GM21717 (cell line): ENCODE results near the gene ELOVL5.
A peak's percentile ranks its signal among the peaks of the same experiment; 100 is the strongest.
"Not testable (repeated sequence)": the region's sequence is repeated elsewhere in the genome, so short reads cannot be mapped to it uniquely, and the experiment has no call there.

Experiments
- ATAC-seq: cut with Tn5 transposase; IDR thresholded peaks from one replicate; pipeline ENCODE4 v1.9.1; 2021; ENCODE audit warnings: mild to moderate bottlenecking, moderate library complexity; ENCODE audit not compliant: unreplicated experiment

ELOVL5 gene

GRCh38 chr6:53309059-53309900 lies 39.5 kb downstream of the ELOVL5 start:
- peak; percentile 67 for ATAC-seq

GRCh38 chr6:53306819-53307347 lies 41.9 kb downstream of the ELOVL5 start:
- peak; percentile 60 for ATAC-seq

- ATAC-seq: not testable (repeated sequence)
These were observed 42.5 kb downstream of the ELOVL5 start for GRCh38 chr6:53306217-53306616.

GRCh38 chr6:53305506-53306005 lies 43.2 kb downstream of the ELOVL5 start:
- not testable (repeated sequence) for ATAC-seq

- ATAC-seq: not testable (repeated sequence)
These were observed 43.8 kb downstream of the ELOVL5 start for GRCh38 chr6:53304953-53305352.

- no peak for ATAC-seq
These were observed 45.9 kb downstream of the ELOVL5 start for GRCh38 chr6:53302678-53303360.

- no peak for ATAC-seq
These were observed 46.8 kb downstream of the ELOVL5 start for GRCh38 chr6:53301801-53302537.

DNA sequence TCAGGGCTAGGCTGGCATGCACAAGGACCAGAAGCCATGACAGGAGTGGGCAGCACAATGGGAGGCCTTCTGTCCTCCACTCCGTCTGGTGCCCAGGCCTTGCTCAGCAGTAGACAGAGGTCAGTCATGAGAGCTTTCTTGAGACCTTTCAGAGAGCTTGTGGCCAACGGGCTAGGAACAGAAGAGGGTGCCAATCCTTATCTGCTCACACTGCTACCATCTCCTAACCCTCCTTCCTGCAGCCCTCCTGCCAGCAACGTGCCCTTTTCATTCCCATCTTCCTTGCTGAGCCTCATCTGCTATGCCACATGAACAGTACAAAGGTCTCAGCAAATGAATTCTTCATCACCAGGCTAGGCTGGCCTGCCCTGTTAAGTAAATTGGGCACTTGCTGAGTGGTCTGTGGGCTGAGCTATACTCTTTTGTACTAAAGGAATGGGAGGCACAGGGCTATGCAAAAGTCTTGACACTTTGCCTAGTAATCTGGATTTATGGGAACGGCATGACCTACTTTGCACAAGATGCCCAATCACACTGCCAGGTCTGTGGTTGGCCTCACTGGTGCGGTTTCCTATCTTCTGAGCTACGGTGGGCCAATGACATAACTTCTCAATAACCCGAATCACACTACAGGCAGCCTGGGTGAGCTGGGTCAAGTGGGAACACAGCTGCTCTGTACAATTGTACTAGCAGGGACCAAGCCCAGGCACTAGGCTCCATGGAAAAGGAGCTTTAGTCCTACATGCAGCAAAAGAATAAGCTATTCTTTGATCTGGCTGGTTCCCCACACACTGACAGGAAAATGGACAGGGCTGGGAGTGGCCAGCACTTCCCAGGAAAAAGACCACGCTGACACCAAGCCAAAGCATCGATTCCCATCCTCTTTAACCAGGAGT lies 47.8 kb downstream of the ELOVL5 start:
- no peak for ATAC-seq

GRCh38 chr6:53299331-53300005 lies 49.3 kb downstream of the ELOVL5 start:
- ATAC-seq: no peak

DNA sequence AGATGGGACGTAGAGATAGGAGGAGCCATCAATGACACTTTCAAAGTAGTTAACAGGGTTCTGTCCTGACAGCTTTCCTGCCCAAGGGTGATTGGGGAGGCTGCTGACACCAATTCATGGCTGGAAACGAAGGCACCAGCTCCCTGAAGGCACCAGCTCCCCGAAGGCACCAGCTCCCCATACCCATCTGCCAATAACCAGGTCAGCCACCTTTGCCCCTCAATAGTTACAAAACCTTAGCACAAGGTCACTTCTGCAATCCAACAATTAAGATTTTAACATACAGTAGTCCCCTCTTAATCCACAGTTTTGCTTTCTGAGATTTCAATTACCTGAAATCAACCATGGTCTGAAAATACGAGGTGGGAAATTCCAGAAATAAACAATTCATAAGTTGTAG lies 51.7 kb downstream of the ELOVL5 start:
- no peak for ATAC-seq

DNA sequence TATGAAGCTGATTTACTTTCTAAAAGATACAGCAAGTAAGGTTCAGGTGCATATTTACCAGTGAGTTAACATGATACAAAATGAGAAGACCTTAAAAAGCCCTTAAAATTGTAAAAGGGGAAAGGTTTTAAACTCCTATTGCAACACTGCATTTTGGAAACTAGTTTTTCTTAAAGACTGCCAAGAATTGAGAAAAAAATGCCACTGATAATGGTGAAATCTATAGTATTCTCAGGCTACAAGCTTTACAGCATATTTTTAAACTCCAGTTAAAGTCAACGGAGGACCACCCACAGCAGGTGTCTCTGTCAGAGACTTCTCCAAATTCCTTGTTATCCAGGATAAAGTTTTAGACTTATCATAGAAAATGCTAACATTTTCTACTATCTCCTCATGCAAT lies 53.6 kb downstream of the ELOVL5 start:
- ATAC-seq: no peak

DNA sequence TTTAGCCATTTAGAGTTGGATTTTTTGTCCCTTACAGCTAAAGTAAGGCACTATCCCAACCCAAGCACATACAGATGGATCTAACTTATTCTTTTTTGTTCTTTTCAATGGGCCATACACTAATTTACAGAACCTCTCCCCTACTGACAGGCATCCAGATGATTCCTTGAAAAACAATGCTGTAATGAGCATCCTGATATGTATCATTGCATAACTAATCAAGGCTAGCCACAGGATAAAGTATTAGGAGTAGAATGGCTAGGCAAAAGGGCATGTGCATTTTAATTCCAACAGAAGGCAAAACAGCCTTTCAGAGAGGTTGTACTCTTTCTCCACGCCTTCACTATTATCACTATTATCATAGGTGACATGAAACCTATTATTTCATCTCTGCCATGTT lies 54.1 kb downstream of the ELOVL5 start:
- no peak for ATAC-seq

- ATAC-seq: no peak
These were observed 54.7 kb downstream of the ELOVL5 start for GRCh38 chr6:53294095-53294494.

GRCh38 chr6:53293691-53294090 lies 55.1 kb downstream of the ELOVL5 start:
- ATAC-seq: no peak

DNA sequence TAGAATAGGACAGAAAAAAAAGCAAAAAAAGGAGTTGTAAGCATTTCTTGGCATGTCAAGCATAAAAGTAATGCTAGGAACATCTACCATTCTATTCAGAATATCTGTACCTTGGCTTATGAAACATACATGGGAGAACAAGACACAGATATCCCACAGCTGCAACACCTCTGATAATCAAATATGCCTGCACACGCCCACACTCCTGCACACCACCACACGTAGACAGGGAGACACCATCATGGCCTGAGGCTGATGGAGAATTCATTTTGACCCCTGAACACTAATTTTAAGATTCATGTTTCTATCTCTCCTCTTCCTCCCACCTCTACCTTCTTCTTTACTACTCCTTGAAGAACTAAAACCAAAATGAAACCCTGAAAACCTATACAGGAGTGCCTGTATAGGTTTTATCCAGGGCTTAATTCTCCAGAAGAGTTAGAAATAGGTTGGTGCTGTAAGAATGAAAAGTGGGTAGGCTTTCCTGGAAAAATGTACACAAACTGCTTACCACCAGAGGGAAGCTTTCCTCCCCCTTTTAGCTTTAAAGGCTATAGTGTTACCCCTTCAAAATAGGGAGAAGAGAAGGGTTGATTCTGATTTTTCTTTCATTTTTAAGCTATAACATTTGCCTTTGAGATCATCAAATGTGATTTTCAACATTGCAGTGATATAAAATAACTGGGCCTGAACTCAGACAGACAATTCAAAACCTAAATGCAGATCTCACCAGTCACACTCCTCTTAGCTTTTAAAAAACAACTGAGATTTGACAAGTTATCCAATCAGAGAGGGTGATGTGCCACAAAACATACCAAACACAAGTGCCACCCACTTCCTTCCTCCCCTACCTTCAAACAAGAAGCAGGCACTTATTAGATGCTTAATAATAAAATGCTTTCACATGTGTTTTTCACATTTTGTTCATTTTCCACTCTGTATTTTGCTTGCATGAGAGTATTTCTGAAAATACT lies 57.9 kb downstream of the ELOVL5 start:
- no peak for ATAC-seq

- ATAC-seq: no peak
These were observed 61.2 kb downstream of the ELOVL5 start for GRCh38 chr6:53287336-53288225.

DNA sequence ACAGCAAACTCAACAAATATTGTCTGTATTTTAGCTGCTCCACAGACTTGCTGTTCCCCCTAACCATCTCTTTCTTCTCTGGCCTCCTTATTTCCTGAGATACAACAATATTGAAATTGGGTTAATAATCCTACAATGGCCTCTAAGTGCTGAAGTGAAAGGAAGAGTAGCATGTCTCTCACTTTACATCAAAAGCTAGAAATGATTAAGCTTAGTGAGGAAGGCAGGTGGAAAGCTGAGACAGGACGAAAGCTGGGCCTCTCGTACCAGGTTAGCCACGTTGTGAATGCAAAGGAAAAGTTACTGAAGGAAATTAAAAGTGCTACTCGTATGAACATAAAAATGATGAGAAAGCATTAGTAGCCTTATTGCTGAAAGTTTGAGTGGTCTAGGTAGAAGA lies 63.8 kb downstream of the ELOVL5 start:
- peak; percentile 53 for ATAC-seq
